ENCODE measurements around the gene PREP.
A peak's percentile ranks its signal among the peaks of the same experiment; 100 is the strongest.
"Not testable (repeated sequence)": the region's sequence is repeated elsewhere in the genome, so short reads cannot be mapped to it uniquely, and the experiment has no call there.

The PREP gene

DNA sequence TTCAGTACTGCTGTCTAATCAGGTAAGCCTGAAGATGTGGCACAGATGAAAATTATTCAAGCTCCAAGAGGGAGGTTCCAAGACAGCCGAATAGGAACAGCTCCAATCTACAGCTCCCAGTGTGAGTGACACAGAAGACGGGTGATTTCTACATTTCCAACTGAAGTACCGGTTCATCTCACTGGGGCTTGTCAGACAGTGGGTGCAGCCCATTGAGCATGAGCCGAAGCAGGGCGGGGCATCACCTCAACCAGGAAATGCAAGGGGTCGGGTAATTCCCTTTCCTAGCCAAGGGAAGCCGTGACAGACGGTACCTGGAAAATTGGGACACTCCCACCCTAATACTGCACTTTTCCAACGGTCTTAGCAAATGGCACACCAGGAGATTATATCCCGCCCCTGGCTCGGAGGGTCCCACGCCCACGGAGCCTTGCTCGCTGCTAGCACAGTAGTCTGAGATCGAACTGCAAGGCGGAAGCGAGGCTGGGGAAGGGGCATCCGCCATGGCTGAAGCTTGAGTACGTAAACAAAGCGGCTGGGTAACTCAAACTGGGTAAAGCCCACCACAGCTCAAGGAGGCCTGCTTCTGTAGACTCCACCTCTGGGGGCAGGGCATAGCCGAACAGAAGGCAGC is 64.4 kb downstream of the PREP start:
- not testable (repeated sequence) for DNase-seq

DNA sequence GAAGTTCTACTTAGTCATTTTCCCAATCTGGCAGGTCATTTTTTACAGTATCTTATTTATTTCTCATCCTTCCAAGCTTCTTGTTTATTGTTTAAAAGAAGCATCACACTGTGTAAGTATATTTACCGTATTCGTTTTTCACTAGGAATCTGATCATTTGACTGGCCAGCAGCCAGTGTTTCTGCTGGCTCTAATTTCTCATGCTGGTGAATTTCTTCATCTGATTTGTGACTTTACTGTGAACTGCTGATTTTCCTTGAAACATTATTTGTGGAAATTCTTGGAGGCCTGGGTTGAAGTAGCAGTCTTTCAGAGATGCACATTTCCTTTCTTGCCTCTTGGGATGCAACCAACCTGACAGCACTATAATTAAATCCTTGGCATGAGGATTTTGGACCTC is 65.9 kb downstream of the PREP start:
- DNase-seq: no peak

DNA sequence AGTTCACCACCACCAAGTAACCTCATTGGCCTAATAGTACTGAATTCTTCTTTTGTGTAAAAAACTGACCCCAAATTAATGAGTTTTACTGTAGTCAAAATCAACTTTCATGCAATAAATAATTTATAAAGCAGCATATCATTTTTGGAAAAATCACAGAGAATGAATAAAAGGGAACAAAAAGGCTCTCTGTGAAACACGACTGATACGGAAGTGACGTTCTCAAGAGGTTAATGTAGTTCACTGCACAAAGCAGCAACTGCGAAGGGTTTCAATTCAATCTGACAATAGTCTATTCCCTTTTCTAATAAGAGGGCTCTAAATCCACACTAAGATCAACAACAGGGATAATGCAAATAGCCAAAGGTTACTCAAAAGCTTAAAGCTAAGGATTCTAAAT is 70.3 kb downstream of the PREP start:
- DNase-seq: no peak

DNA sequence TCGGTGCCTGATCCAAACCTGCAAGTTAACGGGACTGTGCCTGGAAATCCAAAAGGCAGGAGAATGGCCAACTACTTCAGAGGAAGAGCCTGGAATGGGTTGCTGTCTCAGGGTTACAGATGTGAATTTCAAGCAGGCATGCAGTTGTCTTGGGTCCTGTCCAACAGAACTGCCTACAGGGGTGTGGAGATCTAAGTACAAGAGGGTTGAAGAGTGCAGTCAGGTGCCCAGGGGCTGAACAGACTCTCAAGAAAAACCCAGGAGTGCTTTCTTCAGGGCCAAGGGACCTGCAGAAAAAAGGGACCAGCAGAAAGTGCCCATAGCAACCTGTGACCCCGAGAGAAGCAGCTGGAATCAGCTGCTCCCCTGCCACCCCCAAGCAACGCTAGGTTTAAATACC is 71.0 kb downstream of the PREP start:
- no peak for DNase-seq

DNA sequence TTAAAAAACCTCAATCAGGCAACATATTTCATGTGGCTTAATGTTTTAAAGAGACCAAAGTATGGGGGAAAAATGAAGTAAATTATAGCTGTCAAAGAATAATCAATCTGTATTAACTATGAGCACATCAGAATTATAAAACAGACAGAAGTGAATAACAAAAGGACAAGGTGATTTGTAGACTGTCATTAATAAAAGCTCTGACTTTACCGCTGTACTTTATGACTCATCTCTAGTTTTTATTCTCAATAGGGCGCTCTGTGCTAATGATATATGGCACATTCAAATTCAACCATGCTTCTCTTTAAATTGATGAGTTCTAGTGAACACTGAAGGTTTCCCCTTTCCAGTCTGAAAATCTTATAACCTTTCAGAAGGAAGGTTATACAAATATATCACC is 72.0 kb downstream of the PREP start:
- DNase-seq: no peak

DNA sequence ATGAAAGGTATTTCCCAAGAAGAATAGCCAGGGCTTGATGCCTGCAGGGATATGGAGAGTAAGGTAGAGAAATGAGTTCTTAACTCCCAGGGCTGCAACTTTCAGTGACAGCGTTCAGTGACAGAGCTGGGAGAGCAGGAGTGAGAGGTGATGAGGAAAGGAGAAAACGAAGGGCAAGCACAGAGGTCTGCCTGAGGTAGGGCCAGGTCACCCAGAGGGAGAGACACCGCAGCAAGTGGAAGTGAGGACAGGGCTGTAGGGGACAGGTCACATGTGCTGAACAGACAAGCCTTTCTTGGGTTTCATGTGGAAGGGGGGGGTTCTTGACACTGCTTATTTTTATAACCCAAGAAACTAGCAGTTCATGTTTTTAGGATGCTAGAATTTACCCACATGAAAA is 72.5 kb downstream of the PREP start:
- no peak for DNase-seq

DNA sequence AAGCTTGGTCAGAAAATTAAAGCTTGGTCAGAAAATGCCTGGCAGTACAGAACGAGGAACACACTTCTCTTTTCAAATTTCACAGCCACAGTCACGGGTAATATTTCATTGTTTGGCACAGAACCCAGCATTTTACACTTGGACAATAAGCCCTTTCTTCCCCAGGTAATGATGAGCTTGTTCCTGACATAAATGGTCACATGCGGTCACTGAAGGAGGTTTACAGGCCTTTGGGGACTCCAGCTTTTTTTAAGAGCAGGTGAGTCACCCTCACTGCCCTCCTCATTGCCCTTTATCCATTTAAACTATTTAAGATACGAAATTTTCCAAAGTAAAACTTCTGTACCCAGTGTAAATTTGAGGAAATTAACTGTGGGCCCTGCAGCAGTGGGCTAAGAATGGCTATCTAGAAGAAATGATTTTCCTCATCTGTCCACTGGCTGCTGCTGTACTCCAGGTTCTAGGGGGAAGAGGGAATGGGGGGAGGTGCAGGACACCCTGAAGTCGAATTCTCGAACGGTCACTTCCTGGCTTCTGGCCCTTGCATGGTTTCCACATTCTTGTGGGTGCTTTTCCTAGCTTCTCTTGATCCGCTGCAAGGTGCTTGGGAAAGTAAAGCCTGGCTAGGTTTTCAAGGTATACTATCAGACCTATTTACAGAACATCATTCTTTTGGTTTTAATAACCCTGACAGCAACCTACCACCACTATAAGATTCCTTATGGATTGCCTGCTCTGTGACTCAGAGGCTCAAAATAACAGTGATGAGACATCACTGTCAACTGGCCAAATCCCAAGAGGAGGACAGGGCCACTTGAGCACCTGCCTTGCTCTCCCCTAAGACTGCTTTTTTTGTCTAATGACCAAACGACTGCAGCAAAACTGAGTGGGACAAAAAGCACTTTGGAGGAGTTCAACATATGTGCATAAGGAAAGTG is 75.8 kb downstream of the PREP start:
- peak; percentile 30 for DNase-seq

DNA sequence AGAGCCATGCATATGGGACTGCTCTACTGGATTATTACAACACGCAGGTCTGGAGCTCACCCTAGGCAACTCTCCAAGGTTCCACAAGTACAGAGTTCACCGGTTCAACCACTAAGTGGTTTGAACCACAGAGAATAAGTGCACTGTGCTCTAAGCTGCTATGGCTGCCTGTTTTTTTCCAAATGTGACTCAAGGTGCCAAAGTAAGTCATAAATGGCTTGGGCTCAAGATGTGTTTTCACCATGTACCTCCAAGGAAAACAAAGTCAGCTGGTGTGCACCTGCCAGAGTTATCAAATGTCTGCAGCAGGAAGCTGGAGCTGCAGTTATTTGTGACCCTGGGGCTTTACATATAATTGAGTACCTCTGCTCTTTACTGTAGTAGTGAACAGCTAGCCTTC is 76.7 kb downstream of the PREP start:
- peak; percentile 52 for DNase-seq

DNA sequence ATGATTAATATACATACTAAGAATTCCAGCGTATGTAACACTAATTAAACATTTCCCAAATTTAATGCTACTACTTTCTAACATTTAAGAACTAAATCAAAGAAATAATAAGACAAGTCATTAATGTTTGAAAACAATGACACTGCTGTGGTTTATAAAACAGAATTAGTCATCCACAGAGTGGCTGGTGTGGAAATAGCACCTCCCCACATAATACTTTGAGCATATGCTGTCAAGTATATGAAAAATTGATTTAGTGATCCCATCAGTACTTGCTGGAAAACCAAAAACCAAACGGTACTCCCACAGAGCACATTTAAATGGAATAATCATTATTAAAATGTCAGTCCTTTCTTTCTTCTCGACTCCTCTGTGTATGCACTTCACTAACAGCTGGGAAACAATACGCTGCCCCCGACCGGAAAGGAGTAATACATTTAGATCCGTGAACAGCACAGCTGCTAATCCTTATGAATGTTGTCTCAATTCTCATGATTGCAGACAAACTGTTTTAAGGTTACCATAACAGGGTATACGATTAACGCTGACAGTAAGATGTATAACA is 78.4 kb downstream of the PREP start:
- no peak for DNase-seq

DNA sequence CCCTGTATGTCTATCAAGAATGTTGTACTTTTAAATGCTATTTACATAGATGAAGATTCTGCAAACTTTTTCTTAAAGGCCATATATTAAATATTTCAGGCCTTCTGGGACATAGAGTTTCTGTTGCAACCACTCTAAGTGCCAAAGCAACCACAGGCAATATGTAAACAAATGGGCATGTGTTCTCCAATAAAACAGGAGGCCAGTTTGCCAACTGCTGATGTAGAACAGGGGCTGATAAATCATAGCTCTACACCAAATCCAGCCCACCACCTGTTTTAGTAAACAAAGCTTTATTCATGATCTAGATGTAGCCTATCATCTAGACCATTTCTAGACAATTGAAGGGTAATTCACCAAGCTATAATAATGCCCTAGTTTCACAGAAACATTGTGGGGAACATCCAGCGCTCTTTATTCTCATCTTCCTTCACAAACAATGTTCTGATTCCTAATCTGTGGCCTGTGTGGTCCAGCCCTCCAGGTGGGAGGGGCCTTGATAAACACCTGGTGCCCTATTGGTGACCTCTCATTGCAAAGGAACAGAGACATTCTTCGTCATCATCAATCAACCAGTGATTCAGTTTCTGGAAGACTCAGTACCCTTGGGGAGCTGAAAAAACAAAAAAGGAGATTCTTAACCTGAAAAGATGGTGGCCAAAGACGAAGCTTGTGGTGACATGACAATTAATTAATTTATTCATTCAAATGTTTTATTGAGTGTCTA is 80.2 kb downstream of the PREP start:
- no peak for DNase-seq

DNA sequence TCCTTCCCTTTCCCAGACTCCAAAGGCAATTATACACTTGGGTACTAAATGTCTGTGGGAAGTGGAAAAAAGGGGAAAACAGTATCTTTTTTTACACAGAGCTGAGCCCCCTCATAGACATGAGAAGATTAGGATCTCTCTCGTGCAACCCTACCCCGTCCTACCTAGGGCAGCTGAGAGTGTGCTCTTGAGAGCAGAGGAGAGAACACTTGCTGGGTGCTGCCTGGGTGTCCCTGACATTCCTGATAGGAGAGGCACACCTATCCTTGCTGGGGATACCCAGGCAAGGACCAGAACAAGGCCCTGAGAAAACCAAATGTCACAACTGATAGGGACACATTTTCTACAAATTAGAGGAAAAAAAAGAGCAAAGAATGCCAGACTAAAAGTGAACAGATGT is 81.2 kb downstream of the PREP start:
- no peak for DNase-seq

DNA sequence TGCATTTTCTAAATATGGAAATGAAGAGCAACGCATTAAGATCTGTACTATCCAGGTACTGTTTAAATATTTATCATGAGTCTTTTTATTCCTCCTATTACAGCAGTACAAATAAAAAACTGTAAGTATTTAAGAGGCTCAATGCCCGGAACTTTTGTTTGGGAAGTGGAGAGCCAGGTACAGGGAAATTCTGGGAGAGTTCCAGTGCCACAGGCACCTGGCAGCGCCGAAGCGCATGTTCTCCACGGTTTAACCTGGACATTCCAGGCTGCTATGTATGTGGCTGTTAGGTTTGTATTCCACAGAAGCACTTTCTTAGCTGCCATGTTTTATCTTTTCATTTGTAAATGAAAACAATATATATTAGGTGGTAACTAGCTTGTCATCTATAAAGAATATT is 81.7 kb downstream of the PREP start:
- no peak for DNase-seq

DNA sequence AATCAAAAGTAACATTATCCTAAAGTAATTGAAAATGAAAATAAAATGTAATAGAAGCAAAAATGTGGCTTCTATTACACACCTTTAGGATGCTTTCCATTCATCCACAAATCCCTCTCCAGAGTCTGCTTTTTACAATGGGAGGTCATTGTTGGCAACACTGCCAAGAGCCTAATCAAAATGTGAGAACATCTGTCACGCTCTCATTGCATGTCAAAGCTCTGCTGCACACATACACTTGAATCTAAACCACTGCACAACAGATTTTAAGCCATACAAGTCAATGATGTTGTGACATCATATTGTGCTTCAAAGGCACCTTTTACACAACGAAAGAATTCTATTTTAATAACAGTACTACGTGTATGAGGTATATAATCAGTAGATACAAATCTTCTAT is 82.1 kb downstream of the PREP start:
- no peak for DNase-seq

DNA sequence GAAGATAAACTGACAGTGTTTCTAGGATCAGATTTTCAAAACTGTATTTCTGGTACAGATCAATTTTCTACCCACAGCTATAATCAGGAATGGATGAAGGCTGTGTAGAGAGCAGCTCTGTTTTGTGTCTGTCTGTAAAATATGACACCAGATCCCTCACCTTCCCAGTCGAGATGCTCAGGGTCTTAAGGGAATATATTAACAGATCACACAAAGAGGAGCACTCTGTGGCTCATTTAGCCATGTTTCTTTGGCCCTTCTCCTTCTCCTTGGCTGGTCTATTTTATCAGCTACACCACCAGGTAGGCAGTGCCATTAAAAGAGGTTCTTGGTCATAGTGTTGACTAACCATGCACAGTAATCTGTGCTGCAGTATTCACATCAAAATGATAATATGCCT is 82.6 kb downstream of the PREP start:
- no peak for DNase-seq

DNA sequence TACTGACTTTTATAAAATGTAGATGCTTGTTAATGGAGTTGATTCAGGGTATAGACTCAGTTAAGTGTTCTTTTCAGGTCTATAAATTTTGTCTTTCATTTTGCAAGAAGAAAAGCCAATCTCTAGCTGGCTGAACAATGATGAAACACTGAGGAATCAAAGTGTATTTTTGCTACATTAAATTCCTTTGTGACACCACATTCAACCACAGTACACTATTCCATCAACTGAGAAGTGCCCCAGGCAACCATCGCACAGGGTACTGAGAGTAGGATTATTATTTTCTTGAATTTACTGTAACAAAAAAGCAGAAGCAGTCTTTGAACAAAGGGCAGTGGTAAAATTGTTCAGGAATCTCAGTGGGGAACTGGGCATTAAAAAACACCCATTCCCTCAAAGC is 83.6 kb downstream of the PREP start:
- no peak for DNase-seq

DNA sequence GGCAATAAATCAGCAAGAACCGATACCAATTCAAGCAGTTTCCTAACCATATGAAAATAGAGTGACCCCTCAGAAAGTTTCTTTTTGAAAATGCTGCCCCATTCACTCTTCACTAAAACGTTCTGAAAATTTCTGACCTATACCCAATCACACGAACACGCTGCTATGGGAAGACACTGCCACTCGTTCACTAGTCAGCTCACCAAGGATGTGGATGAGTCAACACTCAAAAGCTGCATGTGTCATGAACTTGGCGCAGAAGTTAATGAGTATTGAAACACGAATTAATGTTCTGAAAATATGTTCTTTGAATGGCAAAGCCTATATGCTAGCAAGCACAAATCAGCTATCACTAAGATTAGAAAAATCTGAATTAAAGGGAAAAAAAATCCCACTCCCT is 84.2 kb downstream of the PREP start:
- DNase-seq: no peak

DNA sequence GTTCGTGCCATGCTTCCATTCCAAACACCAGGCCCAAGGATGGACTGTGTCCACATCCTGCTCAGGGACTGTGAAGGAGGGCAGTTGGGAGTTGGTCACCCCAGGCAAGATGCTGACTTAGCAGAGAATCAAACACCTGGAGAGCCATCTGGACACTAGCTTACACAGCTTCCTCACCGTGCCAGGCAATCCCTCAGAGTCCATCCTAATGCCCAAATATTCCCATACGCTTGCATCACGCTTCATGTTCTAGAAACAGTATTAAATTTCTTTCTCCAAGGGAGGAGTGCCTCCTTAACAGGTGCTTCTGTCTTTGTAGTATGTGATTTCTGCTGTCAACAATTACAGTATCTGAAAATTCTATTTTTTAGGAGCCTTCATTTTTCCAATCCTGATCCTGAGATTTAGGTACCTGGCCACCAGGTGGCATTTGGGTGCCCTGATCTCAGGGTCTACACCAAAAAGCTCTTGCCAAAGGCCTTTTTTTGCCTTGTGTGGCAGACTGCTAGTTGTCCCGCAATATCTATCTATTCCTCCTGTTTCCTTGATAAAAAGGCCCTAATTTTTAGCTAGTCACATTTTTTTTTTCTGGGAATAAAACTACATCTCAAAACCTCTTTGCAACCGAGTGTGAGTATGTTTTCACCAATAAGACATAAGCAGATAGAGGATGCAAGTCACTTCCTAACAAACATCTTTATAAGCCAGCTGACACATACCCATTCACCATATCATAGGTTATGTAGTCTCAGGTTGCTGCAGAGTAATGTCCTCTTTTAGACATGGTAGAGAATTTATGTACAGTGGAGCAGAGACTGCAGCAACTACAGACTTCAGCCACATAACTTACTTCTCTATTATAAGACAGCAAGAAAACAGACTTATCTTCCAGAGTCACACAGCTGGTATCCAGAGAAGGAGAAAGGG is 85.0 kb downstream of the PREP start:
- DNase-seq: no peak

DNA sequence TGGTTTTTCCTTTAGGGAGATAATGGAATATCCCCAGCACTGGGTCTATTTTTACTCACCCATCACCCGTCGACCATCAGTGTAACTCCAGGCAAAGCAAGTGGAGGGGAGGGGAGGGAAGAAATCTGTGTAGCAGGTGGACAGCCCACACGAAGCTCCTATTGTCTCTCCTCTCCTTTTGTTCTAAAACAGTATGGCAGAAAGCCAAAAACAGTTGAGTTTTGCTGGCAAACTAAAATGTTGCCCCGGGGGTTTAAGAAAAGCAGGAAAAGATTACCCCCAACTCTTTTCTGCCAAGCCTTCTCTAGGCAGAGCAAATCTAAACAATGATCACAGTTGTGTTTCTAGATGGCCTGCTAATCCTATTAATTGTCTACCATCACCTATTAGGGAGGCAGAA is 89.7 kb downstream of the PREP start:
- DNase-seq: no peak

DNA sequence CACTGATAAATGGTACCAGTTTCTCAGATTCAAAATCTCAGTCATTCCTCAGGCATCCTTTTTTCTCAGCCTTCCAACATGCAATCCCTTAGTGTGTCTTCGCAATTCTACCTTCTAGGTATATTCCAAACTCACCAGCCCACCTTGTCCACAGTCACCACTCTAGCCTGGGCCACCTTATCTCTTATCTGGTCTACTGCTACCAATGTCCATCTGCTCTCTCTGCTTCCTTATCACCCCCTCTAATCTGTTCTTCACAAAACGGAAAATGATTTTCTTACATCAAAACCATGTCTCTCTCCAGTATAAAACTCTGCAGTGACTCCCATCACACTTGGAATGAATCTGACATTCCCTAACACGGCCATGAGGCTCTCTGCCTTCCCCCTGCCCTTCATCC is 91.9 kb downstream of the PREP start:
- no peak for DNase-seq

DNA sequence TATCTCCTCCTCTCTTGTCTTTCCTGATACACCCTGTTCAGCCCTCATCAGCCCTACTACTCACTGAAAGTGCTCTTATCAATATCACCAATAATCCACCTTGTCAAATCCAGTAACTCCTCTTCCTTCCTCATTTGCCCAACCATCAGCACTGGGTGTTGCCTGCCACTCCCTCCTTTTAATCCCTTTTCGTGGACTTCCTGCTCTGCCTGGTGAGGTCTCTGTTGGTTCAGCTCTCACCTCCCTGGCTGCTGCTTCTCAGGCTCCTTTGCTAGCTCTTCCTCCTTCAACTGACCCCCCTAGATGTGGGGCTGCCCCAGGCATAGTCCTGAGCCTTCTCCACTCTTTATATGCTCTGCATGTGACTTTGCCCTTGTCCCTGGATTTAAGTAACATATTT is 92.5 kb downstream of the PREP start:
- DNase-seq: no peak

DNA sequence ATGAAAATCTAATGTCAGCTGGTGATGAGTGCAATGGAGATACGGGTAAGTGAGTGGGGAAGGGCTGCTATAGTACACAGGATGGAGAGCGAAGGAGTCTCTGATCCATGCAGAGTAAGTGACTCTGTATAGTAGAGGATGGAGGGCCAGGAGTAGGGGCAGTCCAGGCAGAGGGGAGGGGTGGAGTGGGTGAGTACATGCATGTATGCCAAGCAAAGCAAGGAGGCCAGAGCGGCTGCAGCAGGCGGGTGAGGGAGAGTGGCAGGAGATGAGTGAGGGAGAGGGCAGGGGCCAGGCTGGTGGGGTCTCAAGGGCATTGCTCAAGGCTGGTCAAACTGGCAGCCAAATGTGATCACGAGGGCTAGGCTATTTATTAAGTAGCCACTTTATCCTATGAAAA is 94.0 kb downstream of the PREP start:
- no peak for DNase-seq

DNA sequence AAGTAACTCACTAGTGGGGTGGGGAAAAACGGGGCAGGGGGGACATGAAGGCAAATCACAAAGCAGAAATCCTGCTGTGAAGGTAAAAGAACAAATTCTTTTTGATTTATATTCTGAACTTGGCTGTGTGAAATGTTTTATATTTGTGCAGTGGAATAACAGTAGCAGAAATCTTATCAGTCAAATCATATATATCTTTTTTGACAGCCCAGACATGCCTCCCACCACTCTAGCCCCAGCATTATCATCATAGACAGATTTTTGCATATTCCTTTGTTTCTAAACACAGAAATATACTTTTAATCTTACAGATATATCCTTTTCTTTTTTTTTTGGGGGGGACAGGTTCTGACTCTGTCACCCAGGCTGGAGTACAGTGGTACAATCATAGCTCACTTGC is 97.4 kb downstream of the PREP start:
- no peak for DNase-seq

DNA sequence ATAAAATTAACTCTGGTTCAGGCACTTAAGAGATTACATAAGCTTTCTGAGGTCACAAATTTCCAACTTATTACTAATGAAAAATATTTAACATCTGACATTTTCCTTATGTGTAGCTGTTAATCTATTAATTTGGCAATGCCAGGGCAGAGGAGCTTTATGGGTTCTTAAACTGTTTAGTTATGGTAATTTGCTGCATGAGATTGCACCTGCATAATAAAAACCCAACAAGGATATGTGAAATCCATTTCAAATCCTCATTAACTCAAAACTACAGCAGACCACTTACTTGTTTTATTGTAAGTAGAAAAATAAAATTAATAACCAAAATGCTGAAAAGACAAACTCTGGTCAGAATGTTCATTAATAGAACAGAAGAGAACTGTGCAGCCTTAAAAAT is 98.1 kb downstream of the PREP start:
- no peak for DNase-seq
